Measurements from ENCODE around the gene PUM1. TPM values are rescaled to one million over a fixed set of nuclear protein-coding genes. Genes with fewer than 3 reads are reported as not detected.
A peak's percentile ranks its signal among the peaks of the same experiment; 100 is the strongest.

Gene PUM1
- polyA plus RNA-seq, 4 donors, result 16.5 to 76.5 (median 23.3) TPM

DNA sequence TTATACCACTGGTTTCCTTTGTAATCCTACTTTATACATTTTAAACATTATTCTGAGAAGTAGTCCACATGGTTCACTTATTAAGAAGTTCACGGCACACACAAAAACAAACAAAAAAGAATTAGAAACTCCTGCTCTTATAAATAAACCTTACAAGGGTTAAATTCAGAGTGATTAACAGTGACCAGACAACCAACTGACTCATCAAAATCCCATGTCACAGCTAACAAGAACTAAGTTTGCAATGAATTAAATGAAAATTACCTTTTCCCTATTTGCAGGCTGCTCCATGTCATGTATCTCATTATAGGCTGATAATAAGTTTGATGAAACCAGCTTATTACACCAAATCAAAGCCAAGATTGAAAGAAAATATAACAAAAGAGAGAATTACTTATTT lies 77.5 kb downstream of the PUM1 start:
- no peak for FAIRE-seq
- H3K9me3 ChIP-seq (ENCODE audit: control insufficient read depth in 2 of 2, insufficient read depth in 1 of 2, low read depth in 1 of 2, low read length in 1 of 2), result no peaks in the 10 kb centered on the region
- H3K27ac ChIP-seq (ENCODE audit: low read depth in 1 of 3, low read length in 2 of 3), result no peak overlapping the region
- no peak for DNase-seq
- H3K4me3 ChIP-seq (ENCODE audit: low read depth in 1 of 3, low read length in 3 of 3), result no peak overlapping the region
- 82 to 87% (median 83%) methylated on average over 1 of the region's 1 CpG for WGBS, 3 donors
- H3K4me1 ChIP-seq (ENCODE audit: control insufficient read depth in 3 of 3, insufficient read depth in 2 of 3, low read depth in 1 of 3, low read length in 2 of 3), result peaks cover 3 to 8% (median 5%) of the 10 kb centered on the region in 3 donors
- no peaks in the 10 kb centered on the region for H3K27me3 ChIP-seq (ENCODE audit: control insufficient read depth in 3 of 3, insufficient read depth in 3 of 3, low read length in 3 of 3)
- peaks cover 2 to 26% (median 7%) of the 10 kb centered on the region in 3 donors for H3K36me3 ChIP-seq (ENCODE audit: control insufficient read depth in 3 of 3, insufficient read depth in 2 of 3, low read depth in 1 of 3, low read length in 3 of 3)

DNA sequence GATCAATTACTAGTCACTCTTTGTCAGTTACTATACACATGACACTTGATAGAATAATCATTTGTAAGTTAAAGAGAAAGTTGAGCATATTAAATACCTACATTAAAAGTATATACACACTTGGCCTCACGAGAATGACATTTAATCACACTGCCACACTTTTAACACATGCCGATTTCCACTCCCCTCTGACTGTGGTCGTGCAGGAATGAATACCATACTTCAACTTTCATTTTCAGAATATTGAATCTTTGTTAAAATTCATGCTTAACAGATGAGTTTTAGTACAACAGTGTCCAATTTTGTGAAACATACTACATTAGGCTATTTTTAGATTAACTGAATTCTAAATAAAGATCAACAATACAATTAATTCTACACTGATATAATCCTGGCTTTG lies 78.8 kb downstream of the PUM1 start:
- WGBS, 3 donors, result 37 to 67% (median 56%) methylated on average over 3 of the region's 3 CpGs

DNA sequence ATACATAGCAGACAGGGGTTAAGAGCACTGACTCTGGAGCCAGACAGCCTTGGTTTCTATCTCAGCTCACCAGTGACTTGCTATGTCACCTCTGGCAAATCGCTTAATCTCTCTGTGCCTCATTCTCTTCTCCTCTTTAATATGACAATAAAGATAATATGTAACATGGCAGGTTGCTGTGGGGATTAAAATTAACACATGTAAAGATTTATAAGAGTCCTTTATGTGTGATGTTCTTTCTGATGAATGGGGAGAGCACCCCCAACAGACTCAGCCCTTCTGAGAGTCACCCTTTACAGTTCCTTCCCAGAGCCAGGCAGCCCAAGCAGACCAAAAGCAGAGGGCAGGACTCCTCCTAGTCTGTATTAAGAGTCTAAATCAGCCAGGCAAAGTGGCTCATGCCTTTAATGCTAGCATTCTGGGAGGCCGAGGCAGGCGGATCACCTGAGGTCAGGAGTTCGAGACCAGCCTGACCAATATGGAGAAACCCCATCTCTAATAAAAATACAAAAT lies 80.5 kb downstream of the PUM1 start:
- Histone ChIP-seq H3K27ac (ENCODE audit: low read depth in 1 of 3, low read length in 2 of 3) (no peak overlapping the region), H3K9me3 (ENCODE audit: control insufficient read depth in 2 of 2, insufficient read depth in 1 of 2, low read depth in 1 of 2, low read length in 1 of 2) (no peaks in the 10 kb centered on the region), H3K4me3 (ENCODE audit: low read depth in 1 of 3, low read length in 3 of 3) (no peak overlapping the region), H3K27me3 (ENCODE audit: control insufficient read depth in 3 of 3, insufficient read depth in 3 of 3, low read length in 3 of 3) (no peaks in the 10 kb centered on the region), H3K36me3 (ENCODE audit: control insufficient read depth in 3 of 3, insufficient read depth in 2 of 3, low read depth in 1 of 3, low read length in 3 of 3) (peaks cover 3 to 23% (median 3%) of the 10 kb centered on the region in 3 donors), H3K4me1 (ENCODE audit: control insufficient read depth in 3 of 3, insufficient read depth in 2 of 3, low read depth in 1 of 3, low read length in 2 of 3) (peaks cover 3 to 14% (median 5%) of the 10 kb centered on the region in 3 donors)
- no peak for FAIRE-seq
- no peak for DNase-seq
- WGBS, 3 donors, result 92 to 95% (median 93%) methylated on average over 4 of the region's 4 CpGs

More for the DNA sequence above, 78.8 kb downstream of the PUM1 start:
- DNase-seq, result no peak
- Histone ChIP-seq H3K4me1 (ENCODE audit: control insufficient read depth in 3 of 3, insufficient read depth in 2 of 3, low read depth in 1 of 3, low read length in 2 of 3) (peaks cover 3 to 11% (median 5%) of the 10 kb centered on the region in 3 donors), H3K36me3 (ENCODE audit: control insufficient read depth in 3 of 3, insufficient read depth in 2 of 3, low read depth in 1 of 3, low read length in 3 of 3) (peaks cover 2 to 19% (median 4%) of the 10 kb centered on the region in 3 donors), H3K27ac (ENCODE audit: low read depth in 1 of 3, low read length in 2 of 3) (no peak overlapping the region), H3K27me3 (ENCODE audit: control insufficient read depth in 3 of 3, insufficient read depth in 3 of 3, low read length in 3 of 3) (no peaks in the 10 kb centered on the region), H3K4me3 (ENCODE audit: low read depth in 1 of 3, low read length in 3 of 3) (no peak overlapping the region), H3K9me3 (ENCODE audit: control insufficient read depth in 2 of 2, insufficient read depth in 1 of 2, low read depth in 1 of 2, low read length in 1 of 2) (no peaks in the 10 kb centered on the region)
- no peak for FAIRE-seq

DNA sequence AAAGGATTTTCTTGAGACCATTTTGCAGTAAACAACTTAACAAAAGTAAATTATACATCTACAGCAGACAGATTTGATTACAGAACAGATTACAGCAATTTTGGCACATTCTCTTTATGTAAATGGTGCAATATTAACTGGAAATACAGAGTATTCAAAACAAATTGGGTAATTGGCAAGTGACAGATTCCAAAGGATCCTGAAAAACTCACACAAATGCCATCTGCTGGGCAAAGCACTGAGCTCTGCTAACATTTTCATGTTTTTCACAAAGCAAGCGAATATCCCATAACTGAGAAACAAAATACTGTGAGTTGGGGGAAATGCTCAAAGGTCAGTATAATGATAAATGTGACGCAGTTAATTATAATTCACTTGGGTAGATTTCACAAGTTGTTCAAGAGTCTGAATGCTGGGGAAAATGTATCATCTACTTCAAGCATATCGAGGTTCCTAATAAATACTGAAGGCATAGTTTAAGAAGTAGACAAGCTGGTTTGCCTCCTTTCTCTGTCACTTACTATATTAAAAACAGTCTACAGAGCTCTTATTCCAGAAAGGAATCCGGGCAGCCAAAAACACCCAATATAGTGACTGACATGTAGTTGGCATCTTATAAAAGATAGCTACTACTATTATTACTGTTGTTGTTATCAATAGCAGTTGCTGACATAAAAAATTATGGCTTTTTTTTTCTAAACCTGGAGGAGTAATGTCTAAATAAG lies 81.2 kb downstream of the PUM1 start:
- no peak overlapping the region for H3K27ac ChIP-seq (ENCODE audit: low read depth in 1 of 3, low read length in 2 of 3)
- no peaks in the 10 kb centered on the region for H3K27me3 ChIP-seq (ENCODE audit: control insufficient read depth in 3 of 3, insufficient read depth in 3 of 3, low read length in 3 of 3)
- no peaks in the 10 kb centered on the region for H3K9me3 ChIP-seq (ENCODE audit: control insufficient read depth in 2 of 2, insufficient read depth in 1 of 2, low read depth in 1 of 2, low read length in 1 of 2)
- FAIRE-seq, result no peak
- H3K4me1 ChIP-seq (ENCODE audit: control insufficient read depth in 3 of 3, insufficient read depth in 2 of 3, low read depth in 1 of 3, low read length in 2 of 3), result peaks cover 3 to 14% (median 5%) of the 10 kb centered on the region in 3 donors
- DNase-seq, result no peak
- WGBS, 3 donors, result 80 to 88% (median 85%) methylated on average over 4 of the region's 4 CpGs
- no peak overlapping the region for H3K4me3 ChIP-seq (ENCODE audit: low read depth in 1 of 3, low read length in 3 of 3)
- H3K36me3 ChIP-seq (ENCODE audit: control insufficient read depth in 3 of 3, insufficient read depth in 2 of 3, low read depth in 1 of 3, low read length in 3 of 3), result peaks cover 3 to 25% (median 7%) of the 10 kb centered on the region in 3 donors

DNA sequence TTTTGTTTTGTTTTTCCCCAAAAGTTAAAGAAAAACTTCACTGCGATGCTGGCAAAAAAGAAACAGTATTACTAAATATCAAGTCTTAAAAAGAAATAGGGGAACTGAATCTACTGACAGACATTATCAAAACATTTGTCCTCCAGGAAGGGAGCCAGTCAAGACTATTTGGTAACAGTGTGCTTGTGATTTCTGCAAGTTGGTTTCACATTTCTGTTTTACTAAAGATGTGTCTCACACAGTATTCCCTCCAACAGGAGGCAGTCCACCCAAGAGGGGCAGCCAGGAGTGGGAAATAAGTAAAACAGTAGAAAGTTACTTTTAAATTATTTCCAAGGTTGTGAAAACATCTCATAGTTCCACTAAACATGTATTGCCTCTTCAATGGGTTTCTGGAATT lies 82.6 kb downstream of the PUM1 start:
- Histone ChIP-seq H3K36me3 (ENCODE audit: control insufficient read depth in 3 of 3, insufficient read depth in 2 of 3, low read depth in 1 of 3, low read length in 3 of 3) (peaks cover 10 to 28% (median 14%) of the 10 kb centered on the region in 3 donors), H3K27ac (ENCODE audit: low read depth in 1 of 3, low read length in 2 of 3) (no peak overlapping the region), H3K27me3 (ENCODE audit: control insufficient read depth in 3 of 3, insufficient read depth in 3 of 3, low read length in 3 of 3) (no peaks in the 10 kb centered on the region), H3K4me1 (ENCODE audit: control insufficient read depth in 3 of 3, insufficient read depth in 2 of 3, low read depth in 1 of 3, low read length in 2 of 3) (peaks cover 0 to 5% (median 0%) of the 10 kb centered on the region in 3 donors), H3K4me3 (ENCODE audit: low read depth in 1 of 3, low read length in 3 of 3) (no peak overlapping the region), H3K9me3 (ENCODE audit: control insufficient read depth in 2 of 2, insufficient read depth in 1 of 2, low read depth in 1 of 2, low read length in 1 of 2) (no peaks in the 10 kb centered on the region)
- FAIRE-seq (no peak), DNase-seq (no peak)
- WGBS, 3 donors, result 72 to 95% (median 85%) methylated on average over 1 of the region's 1 CpG

DNA sequence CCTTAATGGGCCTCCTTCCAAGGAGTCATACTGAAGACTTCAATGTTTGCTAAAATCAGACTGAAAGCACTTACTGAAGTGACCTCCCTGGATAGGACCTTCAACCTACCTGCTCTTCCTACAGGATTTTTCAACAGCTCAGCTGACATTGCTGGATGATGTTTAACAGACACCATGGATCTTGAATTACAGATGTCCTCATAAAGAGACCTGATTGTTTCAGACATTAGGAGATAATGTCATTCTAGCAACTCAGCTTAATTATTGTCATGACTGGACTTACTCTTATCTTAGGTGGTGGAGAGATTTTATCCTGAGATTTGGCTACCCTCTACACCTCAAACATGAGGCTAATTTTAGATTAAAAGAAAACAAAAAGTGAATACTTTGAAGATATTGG lies 83.1 kb downstream of the PUM1 start:
- H3K9me3 ChIP-seq (ENCODE audit: control insufficient read depth in 2 of 2, insufficient read depth in 1 of 2, low read depth in 1 of 2, low read length in 1 of 2), result no peaks in the 10 kb centered on the region
- peaks cover 10 to 31% (median 14%) of the 10 kb centered on the region in 3 donors for H3K36me3 ChIP-seq (ENCODE audit: control insufficient read depth in 3 of 3, insufficient read depth in 2 of 3, low read depth in 1 of 3, low read length in 3 of 3)
- no peak overlapping the region for H3K27ac ChIP-seq (ENCODE audit: low read depth in 1 of 3, low read length in 2 of 3)
- no peak overlapping the region for H3K4me3 ChIP-seq (ENCODE audit: low read depth in 1 of 3, low read length in 3 of 3)
- peaks cover 0 to 5% (median 0%) of the 10 kb centered on the region in 3 donors for H3K4me1 ChIP-seq (ENCODE audit: control insufficient read depth in 3 of 3, insufficient read depth in 2 of 3, low read depth in 1 of 3, low read length in 2 of 3)
- FAIRE-seq (no peak), DNase-seq (peak in 1 of 2 donors; percentile 30)
- H3K27me3 ChIP-seq (ENCODE audit: control insufficient read depth in 3 of 3, insufficient read depth in 3 of 3, low read length in 3 of 3), result no peaks in the 10 kb centered on the region

DNA sequence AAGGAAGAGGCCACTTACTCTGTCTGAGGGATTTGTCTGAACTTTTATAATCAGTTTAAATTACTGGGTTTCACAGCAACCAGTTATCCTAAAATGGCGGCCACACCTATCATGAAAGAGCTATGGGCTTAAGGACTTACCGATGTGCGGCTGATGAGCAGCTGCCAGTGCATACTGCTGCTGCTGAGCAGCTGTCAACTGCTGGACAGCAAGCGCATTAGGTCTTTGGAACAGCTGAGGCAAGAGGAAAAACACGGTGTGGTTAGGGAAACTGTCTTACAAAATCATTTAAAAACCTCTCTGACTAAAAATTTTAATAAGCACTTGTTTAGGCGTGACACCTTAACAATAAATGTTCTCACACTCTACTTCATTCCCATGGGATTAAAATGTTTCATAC lies 84.3 kb downstream of the PUM1 start:
- no peaks in the 10 kb centered on the region for H3K27me3 ChIP-seq (ENCODE audit: control insufficient read depth in 3 of 3, insufficient read depth in 3 of 3, low read length in 3 of 3)
- H3K4me3 ChIP-seq (ENCODE audit: low read depth in 1 of 3, low read length in 3 of 3), result no peak overlapping the region
- 80 to 94% (median 93%) methylated on average over 6 of the region's 6 CpGs for WGBS, 3 donors
- FAIRE-seq (no peak), DNase-seq (peak in 1 of 2 donors; percentile 11)
- no peaks in the 10 kb centered on the region for H3K9me3 ChIP-seq (ENCODE audit: control insufficient read depth in 2 of 2, insufficient read depth in 1 of 2, low read depth in 1 of 2, low read length in 1 of 2)
- peaks cover 10 to 34% (median 14%) of the 10 kb centered on the region in 3 donors for H3K36me3 ChIP-seq (ENCODE audit: control insufficient read depth in 3 of 3, insufficient read depth in 2 of 3, low read depth in 1 of 3, low read length in 3 of 3)
- peaks cover 0 to 15% (median 4%) of the 10 kb centered on the region in 3 donors for H3K4me1 ChIP-seq (ENCODE audit: control insufficient read depth in 3 of 3, insufficient read depth in 2 of 3, low read depth in 1 of 3, low read length in 2 of 3)
- H3K27ac ChIP-seq (ENCODE audit: low read depth in 1 of 3, low read length in 2 of 3), result no peak overlapping the region

DNA sequence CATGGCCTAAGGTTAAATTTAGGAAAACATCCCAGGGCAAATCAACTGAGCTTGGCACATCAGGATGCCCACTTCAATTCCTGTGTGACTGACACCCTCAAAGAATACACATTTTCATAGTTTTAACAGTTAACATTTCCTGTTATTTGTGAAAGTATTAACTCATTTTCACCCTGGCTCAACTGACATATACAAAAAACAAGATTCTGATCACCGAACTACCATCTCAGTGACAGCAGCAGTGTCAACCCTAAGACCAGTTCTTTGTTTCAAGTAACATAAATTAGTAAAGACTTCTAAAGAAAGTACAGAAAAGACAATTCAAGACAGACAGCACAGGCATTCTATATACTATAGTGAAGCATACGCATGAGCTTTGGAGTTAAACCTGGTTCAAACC lies 88.0 kb downstream of the PUM1 start:
- Histone ChIP-seq H3K9me3 (ENCODE audit: control insufficient read depth in 2 of 2, insufficient read depth in 1 of 2, low read depth in 1 of 2, low read length in 1 of 2) (no peaks in the 10 kb centered on the region), H3K27me3 (ENCODE audit: control insufficient read depth in 3 of 3, insufficient read depth in 3 of 3, low read length in 3 of 3) (no peaks in the 10 kb centered on the region), H3K27ac (ENCODE audit: low read depth in 1 of 3, low read length in 2 of 3) (no peak overlapping the region), H3K36me3 (ENCODE audit: control insufficient read depth in 3 of 3, insufficient read depth in 2 of 3, low read depth in 1 of 3, low read length in 3 of 3) (peaks cover 12 to 31% (median 14%) of the 10 kb centered on the region in 3 donors), H3K4me1 (ENCODE audit: control insufficient read depth in 3 of 3, insufficient read depth in 2 of 3, low read depth in 1 of 3, low read length in 2 of 3) (peaks cover 4 to 34% (median 6%) of the 10 kb centered on the region in 3 donors), H3K4me3 (ENCODE audit: low read depth in 1 of 3, low read length in 3 of 3) (no peak overlapping the region)
- DNase-seq (no peak), FAIRE-seq (no peak)
- WGBS, 3 donors, result 87 to 96% (median 96%) methylated on average over 2 of the region's 2 CpGs
